ENCODE results near the gene SPINDOC. TPM values are rescaled to one million over a fixed set of nuclear protein-coding genes. Genes with fewer than 3 reads are reported as not detected.

SPINDOC gene
- total RNA-seq, 2 experiments from 2014 or later = 15.3 to 15.4 TPM

- Mint-ChIP-seq H3K4me1 (ENCODE audit: low read depth) (peaks cover 13% of the 10 kb centered on the region), H3K4me3 (no peak overlapping the region), H3K9me3 (no peaks in the 10 kb centered on the region), H3K27ac (no peak overlapping the region), H3K27me3 (ENCODE audit: low read depth) (no peaks in the 10 kb centered on the region), H3K36me3 (ENCODE audit: low read depth) (peaks cover 29% of the 10 kb centered on the region)
- CTCF ChIA-PET = interaction anchor here (0.6 to 0.7 kb wide), 2 partner anchors 51 to 139 kb away, joined by 4 read pairs; no protein-coding TSS in a partner anchor
- intact Hi-C loops (cut with micrococcal nuclease) = no loop called here
- DNase-seq = no peak
Measured at GRCh38 chr11:63818609-63819008, 5.4 kb downstream of the SPINDOC start.

GRCh38 chr11:63821411-63821810 is 8.2 kb downstream of the SPINDOC start:
- H3K27ac Mint-ChIP-seq = no peak overlapping the region
- H3K4me1 Mint-ChIP-seq (ENCODE audit: low read depth) = no peaks in the 10 kb centered on the region
- H3K4me3 Mint-ChIP-seq = no peak overlapping the region
- no peaks in the 10 kb centered on the region for H3K27me3 Mint-ChIP-seq (ENCODE audit: low read depth)
- no peak for DNase-seq
- intact Hi-C loops (cut with micrococcal nuclease) = no loop called here
- H3K9me3 Mint-ChIP-seq = no peaks in the 10 kb centered on the region
- CTCF ChIA-PET = no interaction called here
- peaks cover 37% of the 10 kb centered on the region for H3K36me3 Mint-ChIP-seq (ENCODE audit: low read depth)

- no peak overlapping the region for H3K27ac Mint-ChIP-seq
- no peak overlapping the region for H3K4me3 Mint-ChIP-seq
- intact Hi-C loops (cut with micrococcal nuclease) = no loop called here
- no peaks in the 10 kb centered on the region for H3K27me3 Mint-ChIP-seq (ENCODE audit: low read depth)
- H3K9me3 Mint-ChIP-seq = no peaks in the 10 kb centered on the region
- H3K4me1 Mint-ChIP-seq (ENCODE audit: low read depth) = no peaks in the 10 kb centered on the region
- H3K36me3 Mint-ChIP-seq (ENCODE audit: low read depth) = peaks cover 18% of the 10 kb centered on the region
- CTCF ChIA-PET = interaction anchor here (1.0 to 1.8 kb wide), 2 partner anchors 11 to 119 kb away, joined by 3 to 5 read pairs; no protein-coding TSS in a partner anchor
- no peak for DNase-seq
Measured at GRCh38 chr11:63826471-63827190, 13.4 kb downstream of the SPINDOC start.

- intact Hi-C loops (cut with micrococcal nuclease) = no loop called here
- H3K27ac Mint-ChIP-seq = no peak overlapping the region
- no peaks in the 10 kb centered on the region for H3K4me1 Mint-ChIP-seq (ENCODE audit: low read depth)
- no peaks in the 10 kb centered on the region for H3K27me3 Mint-ChIP-seq (ENCODE audit: low read depth)
- no peaks in the 10 kb centered on the region for H3K9me3 Mint-ChIP-seq
- DNase-seq = peak; percentile 18
- no peaks in the 10 kb centered on the region for H3K36me3 Mint-ChIP-seq (ENCODE audit: low read depth)
- no peak overlapping the region for H3K4me3 Mint-ChIP-seq
- CTCF ChIA-PET = interaction anchor here (0.6 to 1.5 kb wide), 4 partner anchors 38 to 936 kb away, joined by 3 to 4 read pairs (median 4); no protein-coding TSS in a partner anchor
Measured at GRCh38 chr11:63829823-63830489, 16.7 kb downstream of the SPINDOC start.

- H3K9me3 Mint-ChIP-seq = no peaks in the 10 kb centered on the region
- H3K27ac Mint-ChIP-seq = no peak overlapping the region
- intact Hi-C loops (cut with micrococcal nuclease) = no loop called here
- H3K4me1 Mint-ChIP-seq (ENCODE audit: low read depth) = no peaks in the 10 kb centered on the region
- CTCF ChIA-PET = interaction anchor here (0.7 kb wide), 1 partner anchor 115 kb away, joined by 3 read pairs; no protein-coding TSS in a partner anchor
- DNase-seq = no peak
- no peak overlapping the region for H3K4me3 Mint-ChIP-seq
- no peaks in the 10 kb centered on the region for H3K27me3 Mint-ChIP-seq (ENCODE audit: low read depth)
- no peaks in the 10 kb centered on the region for H3K36me3 Mint-ChIP-seq (ENCODE audit: low read depth)
Measured at GRCh38 chr11:63831326-63831725, 18.1 kb downstream of the SPINDOC start.

- intact Hi-C loops (cut with micrococcal nuclease) = no loop called here
- Mint-ChIP-seq H3K9me3 (no peaks in the 10 kb centered on the region), H3K4me1 (ENCODE audit: low read depth) (peaks cover 3% of the 10 kb centered on the region), H3K36me3 (ENCODE audit: low read depth) (no peaks in the 10 kb centered on the region), H3K27ac (no peak overlapping the region), H3K27me3 (ENCODE audit: low read depth) (no peaks in the 10 kb centered on the region), H3K4me3 (no peak overlapping the region)
- no peak for DNase-seq
- CTCF ChIA-PET = no interaction called here
Measured at GRCh38 chr11:63832336-63832735, 19.1 kb downstream of the SPINDOC start.

- no peak for DNase-seq
- Mint-ChIP-seq H3K36me3 (ENCODE audit: low read depth) (no peaks in the 10 kb centered on the region), H3K27ac (no peak overlapping the region), H3K4me3 (no peak overlapping the region), H3K27me3 (ENCODE audit: low read depth) (no peaks in the 10 kb centered on the region), H3K9me3 (no peaks in the 10 kb centered on the region), H3K4me1 (ENCODE audit: low read depth) (peaks cover 10% of the 10 kb centered on the region)
- intact Hi-C loops (cut with micrococcal nuclease) = no loop called here
- CTCF ChIA-PET = interaction anchor here (1.3 kb wide), 1 partner anchor 19 kb away, joined by 3 read pairs; no protein-coding TSS in a partner anchor
Measured at GRCh38 chr11:63833048-63833447, 19.8 kb downstream of the SPINDOC start.

- Mint-ChIP-seq H3K36me3 (ENCODE audit: low read depth) (no peaks in the 10 kb centered on the region), H3K4me3 (no peak overlapping the region), H3K4me1 (ENCODE audit: low read depth) (peaks cover 13% of the 10 kb centered on the region), H3K27me3 (ENCODE audit: low read depth) (no peaks in the 10 kb centered on the region), H3K9me3 (no peaks in the 10 kb centered on the region), H3K27ac (no peak overlapping the region)
- intact Hi-C loops (cut with micrococcal nuclease) = no loop called here
- CTCF ChIA-PET = interaction anchor here (1.0 to 5.3 kb wide), 4 partner anchors 58 to 313 kb away, joined by 3 to 82 read pairs (median 24); partner anchors contain the start of gene RCOR2
- DNase-seq = no peak
Measured at GRCh38 chr11:63834535-63835157, 21.4 kb downstream of the SPINDOC start.

- Mint-ChIP-seq H3K27me3 (ENCODE audit: low read depth) (no peaks in the 10 kb centered on the region), H3K4me3 (no peak overlapping the region), H3K4me1 (ENCODE audit: low read depth) (peaks cover 13% of the 10 kb centered on the region), H3K9me3 (no peaks in the 10 kb centered on the region), H3K27ac (no peak overlapping the region), H3K36me3 (ENCODE audit: low read depth) (no peaks in the 10 kb centered on the region)
- DNase-seq = no peak
- intact Hi-C loops (cut with micrococcal nuclease) = no loop called here
- CTCF ChIA-PET = interaction anchor here (0.6 to 5.3 kb wide), 9 partner anchors 9 to 112 kb away, joined by 3 to 82 read pairs (median 4); partner anchors contain the start of gene RCOR2
Measured at GRCh38 chr11:63835158-63835545, 21.9 kb downstream of the SPINDOC start.

GRCh38 chr11:63837027-63837688 is 23.9 kb downstream of the SPINDOC start:
- H3K4me1 Mint-ChIP-seq (ENCODE audit: low read depth) = peaks cover 32% of the 10 kb centered on the region
- intact Hi-C loops (cut with micrococcal nuclease) = loop anchor here (1.0 kb wide), 5 partner anchors 69 to 316 kb away; no protein-coding TSS in a partner anchor
- H3K9me3 Mint-ChIP-seq = no peaks in the 10 kb centered on the region
- no peak overlapping the region for H3K4me3 Mint-ChIP-seq
- peaks cover 3% of the 10 kb centered on the region for H3K36me3 Mint-ChIP-seq (ENCODE audit: low read depth)
- H3K27ac Mint-ChIP-seq = peak overlapping the region; percentile 51
- CTCF ChIA-PET = interaction anchor here (0.6 to 5.3 kb wide), 47 partner anchors 9 to 315 kb away, joined by 3 to 82 read pairs (median 6); partner anchors contain the start of genes ATL3, COX8A, NAA40 and RCOR2
- H3K27me3 Mint-ChIP-seq (ENCODE audit: low read depth) = no peaks in the 10 kb centered on the region
- peak; percentile 88 for DNase-seq

GRCh38 chr11:63837739-63838138 is 24.5 kb downstream of the SPINDOC start:
- Mint-ChIP-seq H3K4me1 (ENCODE audit: low read depth) (peaks cover 38% of the 10 kb centered on the region), H3K36me3 (ENCODE audit: low read depth) (peaks cover 4% of the 10 kb centered on the region), H3K9me3 (no peaks in the 10 kb centered on the region), H3K4me3 (peak overlapping the region; percentile 78), H3K27me3 (ENCODE audit: low read depth) (no peaks in the 10 kb centered on the region), H3K27ac (peak overlapping the region; percentile 65)
- DNase-seq = no peak
- CTCF ChIA-PET = interaction anchor here (0.7 to 5.3 kb wide), 36 partner anchors 10 to 315 kb away, joined by 3 to 82 read pairs (median 7); partner anchors contain the start of genes ATL3, COX8A, NAA40 and RCOR2
- intact Hi-C loops (cut with micrococcal nuclease) = loop anchor here (1.0 to 2.0 kb wide), 11 partner anchors 69 to 467 kb away; partner anchors contain the start of genes COX8A, ESRRA, FKBP2 and STIP1

All from activated naive CD4-positive, alpha-beta T cell treated with anti-CD3 and anti-CD28 coated beads for 36 hours (primary cell).